Measurements from ENCODE around the gene DDX25.

GRCh38 chr11:125945011-125945796 lies 40.9 kb downstream of the DDX25 start:
- TF ChIP-seq SUZ12 (IDR thresholded peaks at IDR 0.05) = no peak
- TF ChIP-seq SP1 (IDR thresholded peaks at IDR 0.05) = no peak
- no peak for TF ChIP-seq ZNF384 (IDR thresholded peaks at IDR 0.05)
- no peak for TF ChIP-seq ELF4 (IDR thresholded peaks at IDR 0.05)
- TF ChIP-seq FOXA1 (IDR thresholded peaks at IDR 0.05) = no peak
- TF ChIP-seq BHLHE40 (IDR thresholded peaks at IDR 0.05; ENCODE audit: borderline replicate concordance) = no peak
- no peak for TF ChIP-seq FOXM1 (IDR thresholded peaks at IDR 0.05; ENCODE audit: borderline replicate concordance)
- TF ChIP-seq FOXK2 (IDR thresholded peaks at IDR 0.05) = no peak
- TF ChIP-seq TARDBP (IDR thresholded peaks at IDR 0.05) = no peak
- no peak for TF ChIP-seq CTBP1 (IDR thresholded peaks at IDR 0.05; ENCODE audit: borderline replicate concordance)
- TF ChIP-seq ARNT (IDR thresholded peaks at IDR 0.05) = no peak

Data from HEK293T (cell line).